A549 treated with ZK216348 at 1 μM for 4 hours (cell line): Measurements from ENCODE around the gene NEDD4. TPM values are rescaled to one million over a fixed set of nuclear protein-coding genes. Genes with fewer than 3 reads are reported as not detected.

ENCODE experiments used
- total RNA-seq: library from RNA; stranded (reverse); fragments of 200-300 nt; extraction: Qiagen RNA extraction; gene quantifications from 5 replicates; pipeline ENCODE4 v1.2.3, GENCODE V29; 2022; ENCODE audit warnings: low read depth

Gene NEDD4
- total RNA-seq, result 41.0 to 73.3 TPM (median 57.5 TPM) in 5 replicates

DNA sequence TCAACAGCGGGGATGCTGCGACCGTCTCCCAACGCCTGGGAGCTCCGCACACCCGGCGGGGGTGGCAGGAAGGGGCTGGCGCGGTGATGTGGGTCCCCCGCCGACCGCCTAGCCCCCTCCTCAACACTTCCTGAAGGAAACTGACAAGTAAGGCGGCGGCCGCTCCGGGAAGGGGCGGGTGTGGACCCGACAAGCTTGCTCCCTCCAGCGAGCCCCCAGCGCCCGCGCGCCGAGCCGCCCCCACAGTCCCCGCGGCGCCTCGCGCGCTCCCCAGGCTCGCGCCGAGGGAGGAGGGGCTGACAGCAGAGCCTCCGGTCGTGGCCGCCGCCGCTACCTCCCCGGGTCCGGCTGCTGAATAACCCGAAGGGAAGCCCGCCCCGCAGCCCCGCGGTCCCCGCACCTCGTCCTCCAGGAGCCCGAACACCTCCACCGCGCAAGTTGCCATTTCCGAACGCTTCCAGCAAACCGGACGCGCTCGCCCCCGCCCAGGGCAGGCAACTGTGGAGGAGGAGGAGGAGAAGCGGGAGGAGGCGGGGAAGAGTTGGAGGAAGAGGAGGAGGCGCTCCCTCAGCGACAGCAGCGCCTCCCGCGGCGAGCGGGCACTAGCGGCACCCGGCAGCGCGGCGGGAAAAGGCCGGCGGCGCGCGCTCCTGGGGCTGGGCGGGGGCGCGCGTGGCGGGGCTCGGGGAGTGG, at the start of gene NEDD4:
Gene NEDD4, minus strand, starts transcription at position 502 of the 693 bp plus-strand sequence. Its CDS starts 57 bp downstream, at position 445.

